GM18519 (cell line): Measurements from ENCODE around the gene HLA-F.

Experiments used
- ATAC-seq: cut with Tn5 transposase; IDR thresholded peaks from one replicate; pipeline ENCODE4 v1.9.1; 2021; ENCODE audit warnings: mild to moderate bottlenecking, moderate library complexity; ENCODE audit not compliant: unreplicated experiment, low FRiP score

Gene HLA-F

GRCh38 chr6:29742127-29742526, 18.9 kb downstream of the HLA-F start:
- no peak for ATAC-seq

- no peak for ATAC-seq
Measured at GRCh38 chr6:29743025-29743424, 19.8 kb downstream of the HLA-F start.

- no peak for ATAC-seq
Measured at GRCh38 chr6:29743568-29743967, 20.3 kb downstream of the HLA-F start.

GRCh38 chr6:29744131-29744530, 20.9 kb downstream of the HLA-F start:
- ATAC-seq, result no peak

- ATAC-seq, result no peak
Measured at GRCh38 chr6:29744621-29745020, 21.4 kb downstream of the HLA-F start.

GRCh38 chr6:29745386-29745785, 22.2 kb downstream of the HLA-F start:
- no peak for ATAC-seq

- no peak for ATAC-seq
Measured at GRCh38 chr6:29745855-29746449, 22.7 kb downstream of the HLA-F start.

GRCh38 chr6:29746846-29747687, 23.8 kb downstream of the HLA-F start:
- ATAC-seq, result no peak

GRCh38 chr6:29747688-29748250, 24.5 kb downstream of the HLA-F start:
- no peak for ATAC-seq

- peak; percentile 40 for ATAC-seq
Measured at GRCh38 chr6:29748391-29749307, 25.4 kb downstream of the HLA-F start.

GRCh38 chr6:29749308-29749662, 26.1 kb downstream of the HLA-F start:
- no peak for ATAC-seq

GRCh38 chr6:29749668-29750067, 26.4 kb downstream of the HLA-F start:
- no peak for ATAC-seq

- no peak for ATAC-seq
Measured at GRCh38 chr6:29750709-29751108, 27.5 kb downstream of the HLA-F start.

- no peak for ATAC-seq
Measured at GRCh38 chr6:29751480-29751879, 28.2 kb downstream of the HLA-F start.

GRCh38 chr6:29752451-29753308, 29.4 kb downstream of the HLA-F start:
- ATAC-seq, result peak; percentile 66

GRCh38 chr6:29753309-29753644, 30.0 kb downstream of the HLA-F start:
- ATAC-seq, result no peak

- ATAC-seq, result no peak
Measured at GRCh38 chr6:29755295-29755871, 32.1 kb downstream of the HLA-F start.

- no peak for ATAC-seq
Measured at GRCh38 chr6:29757282-29757681, 34.0 kb downstream of the HLA-F start.

GRCh38 chr6:29757701-29758293, 34.6 kb downstream of the HLA-F start:
- ATAC-seq, result no peak
